Bronchial epithelial cell (primary cell): Measurements from ENCODE around the gene RPS6KB1. TPM values are rescaled to one million over a fixed set of nuclear protein-coding genes. Genes with fewer than 3 reads are reported as not detected.
"Not testable (repeated sequence)": the region's sequence is repeated elsewhere in the genome, so short reads cannot be mapped to it uniquely, and the experiment has no call there.

ENCODE experiments used
- DNase-seq: peaks from one replicate; pipeline ENCODE4 v3.0.0-alpha.2; 2010; ENCODE audit warnings: low read depth
- FAIRE-seq: peaks from 2 replicates; lab custom pipeline; 2011; peaks lifted over from hg19 to GRCh38; lab: Jason Lieb, UNC
- H3K27me3 ChIP-seq: 2 replicates; pipeline ENCODE4 v1.5.1; 2011; ENCODE audit warnings: low read length; ENCODE audit not compliant: control insufficient read depth, insufficient read depth
- H3K36me3 ChIP-seq: 2 replicates; pipeline ENCODE4 v1.5.1; 2011; ENCODE audit warnings: low read length; ENCODE audit not compliant: control insufficient read depth, insufficient read depth
- H3K4me3 ChIP-seq: 2 replicates; pipeline ENCODE4 v1.5.1; 2011; ENCODE audit warnings: mild to moderate bottlenecking, low read depth, low read length, control low read depth
- CTCF ChIP-seq: IDR thresholded peaks from 2 replicates; pipeline ENCODE4 v1.5.1; 2011; ENCODE audit warnings: mild to moderate bottlenecking, moderate library complexity, low read length, control low read depth, inconsistent platforms; ENCODE audit not compliant: insufficient read depth, severe bottlenecking
- total RNA-seq: library from RNA; depleted of rRNA; stranded (reverse); fragments of >200 nt; gene quantifications from 2 replicates; pipeline ENCODE4 v1.2.1, GENCODE V29; 2014

RPS6KB1 gene
- total RNA-seq, 1 donor from 2014 or later: 39.0 TPM

GRCh38 chr17:59972778-59973177 is 79.9 kb downstream of the RPS6KB1 start:
- no peak for FAIRE-seq
- TF ChIP-seq CTCF: no peak
- DNase-seq: no peak

GRCh38 chr17:59973483-59973882 is 80.6 kb downstream of the RPS6KB1 start:
- FAIRE-seq, H3K4me3 ChIP-seq, H3K27me3 ChIP-seq, H3K36me3 ChIP-seq, DNase-seq: not testable (repeated sequence)

More at GRCh38 chr17:59972778-59973177, 79.9 kb downstream of the RPS6KB1 start:
- no peaks in the 10 kb centered on the region for H3K36me3 ChIP-seq
- no peak overlapping the region for H3K4me3 ChIP-seq
- H3K27me3 ChIP-seq: no peaks in the 10 kb centered on the region

- not testable (repeated sequence) for FAIRE-seq
Measured at GRCh38 chr17:59975166-59975565, 82.2 kb downstream of the RPS6KB1 start.

GRCh38 chr17:59996608-59997007 is 103.7 kb downstream of the RPS6KB1 start:
- H3K4me3 ChIP-seq, H3K27me3 ChIP-seq, DNase-seq, FAIRE-seq, H3K36me3 ChIP-seq: not testable (repeated sequence)

More at GRCh38 chr17:59975166-59975565, 82.2 kb downstream of the RPS6KB1 start:
- DNase-seq, H3K36me3 ChIP-seq, H3K27me3 ChIP-seq, H3K4me3 ChIP-seq: not testable (repeated sequence)

Other genes with a start within 250 kb of the RPS6KB1 start
- 34.0 and 37.4 TPM in 2 replicates for gene PTRH2, start 185.7 kb upstream of the RPS6KB1 start, total RNA-seq
- gene VMP1, start 185.5 kb upstream of the RPS6KB1 start, total RNA-seq: 120 and 141 TPM in 2 replicates
- 7.6 TPM in 2 replicates for gene TUBD1, start 178 bp upstream of the RPS6KB1 start, total RNA-seq
- gene RNFT1, start 71.6 kb downstream of the RPS6KB1 start, total RNA-seq: 8.4 and 17.0 TPM in 2 replicates
- 11.1 and 14.2 TPM in 2 replicates for gene HEATR6, start 185.8 kb downstream of the RPS6KB1 start, total RNA-seq